H1 (cell line): ENCODE data around the gene THBS4. TPM values are rescaled to one million over a fixed set of nuclear protein-coding genes. Genes with fewer than 3 reads are reported as not detected.

Experiments used
- CTCF ChIA-PET: fragments of 300-600 bp; sonication (Branson Sonifier 250); formaldehyde crosslinking; loops from one replicate; lab custom pipeline; 2021; ENCODE audit not compliant: partially characterized antibody; lab: Charles Lee
- POLR2A ChIA-PET: fragments of 300-600 bp; sonication (Branson Sonifier 250); formaldehyde crosslinking; loops from one replicate; lab custom pipeline; 2021; ENCODE audit warnings: inconsistent platforms; ENCODE audit not compliant: partially characterized antibody; lab: Charles Lee
- DNase-seq, 2 experiments: peaks; one replicate each; pipeline versions ENCODE4 v3.0.0 to v3.0.0-alpha.2; 2010 to 2022; ENCODE audit warnings: low spot score in 2 of 2, low read depth in 1 of 2, mixed read lengths in 1 of 2
- FAIRE-seq: peaks from 2 replicates; lab custom pipeline; 2011; peaks lifted over from hg19 to GRCh38; lab: Jason Lieb, UNC
- H2AFZ ChIP-seq: 2 replicates; pipeline ENCODE4 v1.8.1; 2012; ENCODE audit warnings: low read length, inconsistent platforms
- H2AK5ac ChIP-seq: 2 replicates; pipeline ENCODE4 v1.6.1; 2013; ENCODE audit warnings: low read depth, low read length
- H2BK120ac ChIP-seq: replicated peaks from 2 replicates; pipeline ENCODE3; 2013; ENCODE audit warnings: low read depth, low read length, inconsistent platforms
- H2BK12ac ChIP-seq: 2 replicates; pipeline ENCODE4 v1.6.1; 2013; ENCODE audit warnings: low read depth, low read length
- H2BK15ac ChIP-seq: 2 replicates; pipeline ENCODE4 v1.6.1; 2013; ENCODE audit warnings: low read length
- H2BK20ac ChIP-seq: 2 replicates; pipeline ENCODE4 v1.6.1; 2013; ENCODE audit warnings: low read length
- H2BK5ac ChIP-seq: 2 replicates; pipeline ENCODE4 v1.6.1; 2013; ENCODE audit warnings: low read depth, low read length
- H3K14ac ChIP-seq: 2 replicates; pipeline ENCODE4 v1.6.1; 2013; ENCODE audit warnings: inconsistent platforms; ENCODE audit not compliant: insufficient read length
- H3K18ac ChIP-seq: 2 replicates; pipeline ENCODE4 v1.6.1; 2013; ENCODE audit warnings: low read length; ENCODE audit errors: extremely low read depth
- H3K23ac ChIP-seq: 2 replicates; pipeline ENCODE4 v1.6.1; 2013; ENCODE audit warnings: inconsistent platforms; ENCODE audit not compliant: insufficient read length
- H3K23me2 ChIP-seq: 2 replicates; pipeline ENCODE4 v1.6.1; 2013; ENCODE audit warnings: low read depth, low read length
- H3K27ac ChIP-seq: 2 replicates; pipeline ENCODE4 v1.6.1; 2011; ENCODE audit warnings: low read depth, low read length, inconsistent platforms
- H3K27me3 ChIP-seq, 4 experiments: replicated peaks in 1 of 4; 1 replicate in 1 of 4; 2 replicates in 3 of 4; pipeline versions ENCODE4 v1.6.1 to v1.8.1; 2011 to 2013; ENCODE audit warnings: low read length in 3 of 4, mild to moderate bottlenecking in 3 of 4, inconsistent platforms in 2 of 4, mixed read lengths in 2 of 4, moderate library complexity in 1 of 4; ENCODE audit not compliant: control insufficient read depth in 3 of 4, insufficient read depth in 3 of 4; ENCODE audit errors: extremely low read depth in 1 of 4
- H3K36me3 ChIP-seq, 4 experiments: 2 replicates each; pipeline versions ENCODE4 v1.6.1 to v1.8.1; 2011 to 2013; ENCODE audit warnings: mild to moderate bottlenecking in 4 of 4, low read length in 3 of 4, moderate library complexity in 2 of 4, control low read depth in 1 of 4, inconsistent platforms in 1 of 4; ENCODE audit not compliant: insufficient read depth in 4 of 4, control insufficient read depth in 2 of 4
- H3K4ac ChIP-seq: replicated peaks from 2 replicates; pipeline ENCODE3; 2013; ENCODE audit warnings: low read length, low read depth, mixed read lengths, inconsistent platforms; ENCODE audit not compliant: insufficient read length
- H3K4me1 ChIP-seq, 4 experiments: replicated peaks in 1 of 4; 1 replicate in 1 of 4; 2 replicates in 3 of 4; pipeline versions ENCODE4 v1.6.1 to v1.8.1; 2011 to 2013; ENCODE audit warnings: low read length in 3 of 4, inconsistent platforms in 2 of 4, mixed read lengths in 1 of 4; ENCODE audit not compliant: insufficient read depth in 4 of 4, control insufficient read depth in 3 of 4
- H3K4me2 ChIP-seq, 2 experiments: 2 replicates each; pipeline versions ENCODE4 v1.6.1 to v1.8.1; 2011 to 2013; ENCODE audit warnings: low read depth in 2 of 2, low read length in 2 of 2, control low read depth in 1 of 2, inconsistent platforms in 1 of 2, mild to moderate bottlenecking in 1 of 2; ENCODE audit not compliant: insufficient read depth in 1 of 2
- H3K4me3 ChIP-seq, 4 experiments: fragments of 200-600, 300-600 bp in 1 of 4; sonication (generic), shearing (Covaris generic), sonication (Bioruptor Twin) in 1 of 4; 2 replicates each; pipeline versions ENCODE4 v1.5.1 to v1.8.1; 2011 to 2016; ENCODE audit warnings: low read length in 4 of 4, low read depth in 3 of 4, control low read depth in 2 of 4, inconsistent platforms in 2 of 4, mild to moderate bottlenecking in 2 of 4, mixed read lengths in 1 of 4, moderate library complexity in 1 of 4; ENCODE audit not compliant: insufficient read depth in 2 of 4; ENCODE audit errors: extremely low read depth in 1 of 4
- H3K56ac ChIP-seq: replicated peaks from 2 replicates; pipeline ENCODE3; 2013; ENCODE audit warnings: low read depth, mild to moderate bottlenecking, mixed read lengths, low read length, inconsistent platforms; ENCODE audit not compliant: insufficient read length
- H3K79me1 ChIP-seq: 2 replicates; pipeline ENCODE4 v1.6.1; 2013; ENCODE audit warnings: low read depth, low read length, control low read depth
- H3K79me2 ChIP-seq, 2 experiments: 2 replicates each; pipeline versions ENCODE4 v1.6.1 to v1.8.1; 2012 to 2013; ENCODE audit warnings: low read length in 2 of 2, mild to moderate bottlenecking in 2 of 2, inconsistent platforms in 1 of 2; ENCODE audit not compliant: insufficient read depth in 2 of 2, control insufficient read depth in 1 of 2
- H3K9ac ChIP-seq, 4 experiments: replicated peaks in 1 of 4; 1 replicate in 1 of 4; 2 replicates in 3 of 4; pipeline versions ENCODE4 v1.6.1 to v1.8.1; 2011 to 2013; ENCODE audit warnings: low read depth in 3 of 4, low read length in 3 of 4, control low read depth in 2 of 4, mild to moderate bottlenecking in 2 of 4, moderate library complexity in 2 of 4, inconsistent platforms in 1 of 4; ENCODE audit errors: extremely low read depth in 1 of 4
- H3K9me3 ChIP-seq, 2 experiments: 2 replicates each; pipeline versions ENCODE4 v1.6.1 to v1.8.1; 2012 to 2013; ENCODE audit warnings: mild to moderate bottlenecking in 2 of 2, moderate library complexity in 2 of 2, control low read depth in 1 of 2, inconsistent platforms in 1 of 2, low read depth in 1 of 2, low read length in 1 of 2, mixed read lengths in 1 of 2; ENCODE audit not compliant: insufficient read depth in 2 of 2
- H4K20me1 ChIP-seq, 2 experiments: replicated peaks in 1 of 2; 2 replicates each; pipeline versions ENCODE3 to v1.8.1; 2011 to 2013; ENCODE audit warnings: inconsistent platforms in 2 of 2, low read length in 2 of 2, mild to moderate bottlenecking in 1 of 2; ENCODE audit not compliant: insufficient read depth in 2 of 2, control insufficient read depth in 1 of 2
- H4K5ac ChIP-seq: 2 replicates; pipeline ENCODE4 v1.6.1; 2013; ENCODE audit warnings: low read length, low read depth, mixed read lengths, inconsistent platforms; ENCODE audit not compliant: insufficient read length
- H4K8ac ChIP-seq: 2 replicates; pipeline ENCODE4 v1.8.0; 2013; ENCODE audit warnings: mild to moderate bottlenecking, moderate library complexity, low read length, inconsistent platforms; ENCODE audit not compliant: insufficient read depth; ENCODE audit errors: extremely low read depth
- H4K91ac ChIP-seq: replicated peaks from 2 replicates; pipeline ENCODE3; 2013; ENCODE audit warnings: low read length, mixed read lengths, inconsistent platforms; ENCODE audit not compliant: insufficient read length
- ASH2L ChIP-seq: fragments of 200-600, 300-600 bp; sonication (generic); IDR thresholded peaks from one replicate; pipeline ENCODE4 v1.7.1; 2017; ENCODE audit warnings: low read length
- BRCA1 ChIP-seq: IDR thresholded peaks from 2 replicates; pipeline ENCODE4 v1.6.1; 2012; ENCODE audit warnings: low read depth, low read length, improper control_type of control experiment
- CHD2 ChIP-seq: IDR thresholded peaks from 2 replicates; pipeline ENCODE4 v1.6.1; 2012; ENCODE audit warnings: low read length, improper control_type of control experiment
- CREB1 ChIP-seq: IDR thresholded peaks from 2 replicates; pipeline ENCODE4 v1.6.1; 2012; ENCODE audit warnings: inconsistent platforms
- JUND ChIP-seq: IDR thresholded peaks from 2 replicates; pipeline ENCODE4 v1.6.1; 2011; ENCODE audit warnings: mild to moderate bottlenecking, improper control_type of control experiment, low read length
- RNF2 ChIP-seq: fragments of 200-900, 300-1000 bp; sonication (generic); IDR thresholded peaks from 2 replicates; pipeline ENCODE4 v1.7.1; 2016; ENCODE audit warnings: borderline replicate concordance, low read depth, mild to moderate bottlenecking, antibody characterized with exemption, low read length; ENCODE audit not compliant: poor library complexity, severe bottlenecking; ENCODE audit errors: missing control alignments
- RXRA ChIP-seq: IDR thresholded peaks from 2 replicates; pipeline ENCODE4 v1.6.1; 2011; ENCODE audit warnings: low read depth, mild to moderate bottlenecking, low read length, moderate library complexity; ENCODE audit not compliant: insufficient read depth
- SIRT6 ChIP-seq: IDR thresholded peaks from one replicate; pipeline ENCODE4 v1.7.1; 2012; ENCODE audit warnings: low read length, inconsistent platforms
- SP4 ChIP-seq: IDR thresholded peaks from 2 replicates; pipeline ENCODE4 v1.6.1; 2012; ENCODE audit warnings: low read length, inconsistent platforms
- TEAD4 ChIP-seq: IDR thresholded peaks from 2 replicates; pipeline ENCODE4 v1.6.1; 2012; ENCODE audit warnings: low read depth, low read length, inconsistent platforms, mixed read lengths
- USF2 ChIP-seq: IDR thresholded peaks from 2 replicates; pipeline ENCODE4 v1.6.1; 2011; ENCODE audit warnings: low read length, improper control_type of control experiment
- polyA plus RNA-seq, 7 experiments: library from polyadenylated mRNA; depleted of rRNA in 3 of 7; stranded (reverse) in 5 of 7; unstranded in 2 of 7; fragments of >200 nt in 5 of 7; fragments of 200-250 nt in 2 of 7; gene quantifications; 1 replicate in 5 of 7; 2 replicates in 1 of 7; 4 replicates in 1 of 7; pipeline versions ENCODE4 v1.2.1 to v1.2.3, GENCODE V29; 2011 to 2013; ENCODE audit warnings: missing spikeins in 2 of 7, mixed read lengths in 2 of 7
- total RNA-seq: library from RNA; stranded (reverse); fragmentation: NEBNext Ultra II Directional; extraction: Animal tissue kit (Norgen Biotek cat#: 25700); gene quantifications from 2 replicates; pipeline ENCODE4 v1.2.1, GENCODE V29; 2021

Gene THBS4
- total and polyA plus RNA-seq, 2 of the 8 experiments (the other 6 are each of a cell fraction or from before 2014, with no cell fraction given), result 12.8 to 25.4 TPM

- H4K8ac ChIP-seq, result no peak overlapping the region
- no peak overlapping the region for H3K18ac ChIP-seq
- H3K23me2 ChIP-seq, result no peaks in the 10 kb centered on the region; the same call in 1 of the 2 replicates
- H2BK12ac ChIP-seq, result no peak overlapping the region
- ChIA-PET POLR2A (no interaction called here), CTCF (interaction anchor here (0.5 kb wide), 1 partner anchor 296 kb away, joined by 5 read pairs; no protein-coding TSS in a partner anchor)
- no peaks in the 10 kb centered on the region for H4K20me1 ChIP-seq
- no peak overlapping the region for H3K56ac ChIP-seq
- no peak overlapping the region for H3K9ac ChIP-seq
- H3K4me3 ChIP-seq, result no peak overlapping the region
- no peaks in the 10 kb centered on the region for H3K79me1 ChIP-seq
- no peak overlapping the region for H2BK15ac ChIP-seq
- H4K91ac ChIP-seq, result no peak overlapping the region
- no peaks in the 10 kb centered on the region for H3K79me2 ChIP-seq
- H3K9me3 ChIP-seq, result no peaks in the 10 kb centered on the region
- no peak for DNase-seq
- H2BK120ac ChIP-seq, result no peak overlapping the region
- H3K14ac ChIP-seq, result no peak overlapping the region
- no peak overlapping the region for H3K23ac ChIP-seq
- no peak overlapping the region for H4K5ac ChIP-seq
- no peak for FAIRE-seq
- H3K27ac ChIP-seq, result no peak overlapping the region
- H3K4me2 ChIP-seq, result no peak overlapping the region
- no peaks in the 10 kb centered on the region for H3K36me3 ChIP-seq
- no peak overlapping the region for H2AFZ ChIP-seq
- H2BK5ac ChIP-seq, result no peak overlapping the region
- H3K27me3 ChIP-seq, result peaks cover 4 to 32% (median 21%) of the 10 kb centered on the region in 4 experiments; a peak in 6 of 7 replicates
- H2AK5ac ChIP-seq, result no peak overlapping the region
- no peak overlapping the region for H3K4ac ChIP-seq
- peaks cover 0 to 3% (median 1%) of the 10 kb centered on the region in 4 experiments; a peak in 3 of 7 replicates for H3K4me1 ChIP-seq
- H2BK20ac ChIP-seq, result no peak overlapping the region
- TF ChIP-seq SIRT6 (no peak), CHD2 (no peak), USF2 (no peak), JUND (no peak), RNF2 (no peak), TEAD4 (no peak), RXRA (no peak), ASH2L (no peak), SP4 (no peak), BRCA1 (no peak), CREB1 (no peak)
Measured at GRCh38 chr5:80033513-80033912, 1.6 kb upstream of the THBS4 start.
